NCI-H82 treated with DMSO at 0.1 percent for 48 hours (cell line): ENCODE results near the gene ENTPD6.

ENCODE experiments used
- DNase-seq: peaks from one replicate; lab custom pipeline; 2025; ENCODE audit not compliant: unreplicated experiment; lab: John Stamatoyannopoulos, UW

ENTPD6 gene

GRCh38 chr20:25274891-25275812 is 79.6 kb downstream of the ENTPD6 start:
- DNase-seq, result no peak

GRCh38 chr20:25275813-25276532 is 80.5 kb downstream of the ENTPD6 start:
- no peak for DNase-seq
